Measurements from ENCODE around the gene CDCA7L.

- TF ChIP-seq CTCF (IDR thresholded peaks at IDR 0.05; ENCODE audit: low read length) (no peak), EZH2phosphoT487 (IDR thresholded peaks at IDR 0.05; ENCODE audit: low read length) (no peak)
These were observed 52.3 kb downstream of the CDCA7L start for GRCh38 chr7:21893401-21893800.
